PC-9 (cell line): Measurements from ENCODE around the gene SIK1. TPM values are rescaled to one million over a fixed set of nuclear protein-coding genes. Genes with fewer than 3 reads are reported as not detected.

Experiments
- BruUV-seq: library from RNA; stranded (reverse); fragments of 400-500 nt; replicated peaks from 2 replicates; lab custom pipeline; 2021; lab: Mats Ljungman, UMichigan
- CTCF ChIA-PET: fragments of 300-600 bp; sonication (Branson Sonifier 250); formaldehyde crosslinking; loops from one replicate; lab custom pipeline; 2022; ENCODE audit warnings: antibody characterized with exemption; lab: Charles Lee
- POLR2A ChIA-PET: fragments of 300-600 bp; sonication (Branson Sonifier 250); formaldehyde crosslinking; loops from one replicate; lab custom pipeline; 2022; ENCODE audit warnings: antibody characterized with exemption; ENCODE audit not compliant: unreplicated experiment; lab: Charles Lee
- DNase-seq, 2 experiments: peaks; one replicate each; pipeline versions ENCODE4 v3.0.0 to v3.0.0-alpha.2; 2015 to 2022; ENCODE audit warnings: mixed read lengths in 1 of 2
- H2AFZ ChIP-seq: fragments of 200-600 bp; sonication (generic); 2 replicates; pipeline ENCODE4 v1.8.1; 2017; ENCODE audit warnings: antibody characterized with exemption
- H3F3A ChIP-seq: fragments of 200-600 bp; sonication (generic); 2 replicates; pipeline ENCODE4 v1.8.1; 2017; ENCODE audit warnings: antibody characterized with exemption, mild to moderate bottlenecking, low read depth; ENCODE audit not compliant: insufficient read depth
- H3K27ac ChIP-seq: fragments of 200-600 bp; sonication (generic); 2 replicates; pipeline ENCODE4 v1.6.1; 2016; ENCODE audit warnings: mixed run types
- H3K27me3 ChIP-seq: fragments of 200-600 bp; sonication (generic); 2 replicates; pipeline ENCODE4 v1.6.1; 2016; ENCODE audit warnings: low read depth, mixed run types; ENCODE audit not compliant: insufficient read depth
- H3K36me3 ChIP-seq: fragments of 200-600 bp; sonication (generic); 2 replicates; pipeline ENCODE4 v1.6.1; 2016; ENCODE audit warnings: low read depth, mixed run types
- H3K4me1 ChIP-seq: fragments of 200-600 bp; sonication (generic); replicated peaks from 2 replicates; pipeline ENCODE4 v1.6.1; 2016; ENCODE audit warnings: mixed run types; ENCODE audit not compliant: insufficient read depth
- H3K4me2 ChIP-seq: fragments of 200-600 bp; sonication (generic); 2 replicates; pipeline ENCODE4 v1.6.1; 2017; ENCODE audit warnings: mixed run types
- H3K4me3 ChIP-seq: fragments of 200-600 bp; sonication (generic); 2 replicates; pipeline ENCODE4 v1.6.1; 2016; ENCODE audit warnings: mixed run types
- H3K79me2 ChIP-seq: fragments of 200-600 bp; sonication (generic); 2 replicates; pipeline ENCODE4 v1.6.1; 2017; ENCODE audit warnings: low read depth, mixed run types
- H3K9me2 ChIP-seq: fragments of 200-600 bp; sonication (generic); 2 replicates; pipeline ENCODE4 v1.8.1; 2017; ENCODE audit warnings: mild to moderate bottlenecking; ENCODE audit not compliant: insufficient read depth
- H3K9me3 ChIP-seq: fragments of 200-600 bp; sonication (generic); 2 replicates; pipeline ENCODE4 v1.8.1; 2016; ENCODE audit warnings: low read depth; ENCODE audit not compliant: insufficient read depth
- H4K20me1 ChIP-seq: fragments of 200-600 bp; sonication (generic); 2 replicates; pipeline ENCODE4 v1.8.1; 2017; ENCODE audit not compliant: insufficient read depth
- EZH2 ChIP-seq: fragments of 200-600 bp; sonication (generic); IDR thresholded peaks from 2 replicates; pipeline ENCODE4 v1.8.0; 2017; ENCODE audit warnings: antibody characterized with exemption, low read depth
- intact Hi-C: fragments of 100-400 bp; cut with micrococcal nuclease; formaldehyde crosslinking; loops from one replicate; pipeline ENCODE4 v1.10.0; 2022; ENCODE audit not compliant: unreplicated experiment
- total RNA-seq: library from RNA; stranded (reverse); gene quantifications from 2 replicates; pipeline ENCODE4 v1.2.3, GENCODE V29; 2021
- TF ChIP-seq, protein P1 (sequence below): fragments of 200-600 bp; sonication (generic); conservative IDR thresholded peaks from 2 replicates; pipeline ENCODE4 v1.6.1; 2017; ENCODE audit warnings: mixed run types, antibody characterized with exemption, mild to moderate bottlenecking, moderate library complexity

Gene SIK1
- total RNA-seq, 1 experiment from 2014 or later = 28.5 TPM

DNA sequence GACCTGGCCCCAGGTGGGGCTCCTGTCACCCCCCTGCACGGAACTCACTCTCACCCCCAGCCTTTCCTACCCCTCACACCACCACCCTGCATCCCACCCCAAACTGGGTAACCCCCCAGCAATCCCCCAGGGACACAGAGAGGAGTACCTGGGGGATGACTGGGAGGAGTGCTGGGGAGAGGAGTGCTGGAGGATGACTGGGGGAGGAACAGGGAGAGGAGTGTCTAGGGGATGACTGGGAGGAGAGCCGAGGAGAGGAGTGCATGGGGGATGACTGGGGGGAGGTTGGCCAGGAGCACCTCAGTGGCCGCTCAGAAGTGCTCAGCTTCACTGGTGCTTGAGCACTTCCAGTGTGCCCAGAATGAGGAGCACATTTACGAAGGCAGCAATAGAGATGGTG, 59.1 kb downstream of the SIK1 start:
- H3K9me3 ChIP-seq = no peaks in the 10 kb centered on the region
- no peaks in the 10 kb centered on the region for H3K36me3 ChIP-seq
- no peak for DNase-seq
- H3K79me2 ChIP-seq = no peaks in the 10 kb centered on the region
- H4K20me1 ChIP-seq = no peaks in the 10 kb centered on the region
- no peak overlapping the region for H3K27ac ChIP-seq
- no TSS peak for BruUV-seq
- H3K4me2 ChIP-seq = no peak overlapping the region
- peaks cover 9% of the 10 kb centered on the region for H3K4me1 ChIP-seq
- CTCF ChIA-PET = no interaction called here
- POLR2A ChIA-PET = no interaction called here
- no peaks in the 10 kb centered on the region for H3K9me2 ChIP-seq
- no peak overlapping the region for H2AFZ ChIP-seq
- H3F3A ChIP-seq = no peaks in the 10 kb centered on the region
- intact Hi-C loops = no loop called here
- H3K27me3 ChIP-seq = no peaks in the 10 kb centered on the region
- TF ChIP-seq, protein P1, sequence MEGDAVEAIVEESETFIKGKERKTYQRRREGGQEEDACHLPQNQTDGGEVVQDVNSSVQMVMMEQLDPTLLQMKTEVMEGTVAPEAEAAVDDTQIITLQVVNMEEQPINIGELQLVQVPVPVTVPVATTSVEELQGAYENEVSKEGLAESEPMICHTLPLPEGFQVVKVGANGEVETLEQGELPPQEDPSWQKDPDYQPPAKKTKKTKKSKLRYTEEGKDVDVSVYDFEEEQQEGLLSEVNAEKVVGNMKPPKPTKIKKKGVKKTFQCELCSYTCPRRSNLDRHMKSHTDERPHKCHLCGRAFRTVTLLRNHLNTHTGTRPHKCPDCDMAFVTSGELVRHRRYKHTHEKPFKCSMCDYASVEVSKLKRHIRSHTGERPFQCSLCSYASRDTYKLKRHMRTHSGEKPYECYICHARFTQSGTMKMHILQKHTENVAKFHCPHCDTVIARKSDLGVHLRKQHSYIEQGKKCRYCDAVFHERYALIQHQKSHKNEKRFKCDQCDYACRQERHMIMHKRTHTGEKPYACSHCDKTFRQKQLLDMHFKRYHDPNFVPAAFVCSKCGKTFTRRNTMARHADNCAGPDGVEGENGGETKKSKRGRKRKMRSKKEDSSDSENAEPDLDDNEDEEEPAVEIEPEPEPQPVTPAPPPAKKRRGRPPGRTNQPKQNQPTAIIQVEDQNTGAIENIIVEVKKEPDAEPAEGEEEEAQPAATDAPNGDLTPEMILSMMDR = no peak
- no peak for TF ChIP-seq EZH2
- H3K4me3 ChIP-seq = no peak overlapping the region

DNA sequence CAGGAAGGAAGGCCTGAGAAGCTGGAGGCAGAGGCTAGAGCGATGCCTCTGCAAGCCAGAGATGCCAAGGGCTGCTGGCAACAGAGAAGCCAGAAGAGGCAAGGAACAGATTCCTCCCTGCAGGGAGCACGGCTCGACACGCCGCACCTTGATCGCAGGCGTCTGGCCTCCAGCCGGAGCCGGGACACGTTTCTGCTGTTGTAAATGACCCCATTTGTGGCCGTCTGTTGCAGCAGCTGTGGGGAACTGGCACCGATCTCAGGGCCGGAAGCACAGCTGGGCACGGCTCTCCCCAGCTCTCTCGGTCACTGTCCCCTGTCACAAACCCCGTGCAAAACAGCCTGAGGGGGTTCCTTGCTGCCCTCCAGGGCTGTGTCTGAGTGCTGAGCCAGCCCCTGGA, 59.6 kb downstream of the SIK1 start:
- no peaks in the 10 kb centered on the region for H3K27me3 ChIP-seq
- TF ChIP-seq, protein P1 = no peak
- no peak for TF ChIP-seq EZH2
- H3K4me2 ChIP-seq = no peak overlapping the region
- H2AFZ ChIP-seq = no peak overlapping the region
- intact Hi-C loops = no loop called here
- H3K27ac ChIP-seq = no peak overlapping the region
- CTCF ChIA-PET = no interaction called here
- no peak overlapping the region for H3K4me3 ChIP-seq
- no TSS peak for BruUV-seq
- H3K4me1 ChIP-seq = peaks cover 5% of the 10 kb centered on the region; the same call in 1 of the 2 replicates
- POLR2A ChIA-PET = no interaction called here
- H3K36me3 ChIP-seq = no peaks in the 10 kb centered on the region
- H3F3A ChIP-seq = no peaks in the 10 kb centered on the region
- no peaks in the 10 kb centered on the region for H3K9me2 ChIP-seq
- no peaks in the 10 kb centered on the region for H4K20me1 ChIP-seq
- no peaks in the 10 kb centered on the region for H3K9me3 ChIP-seq
- no peak for DNase-seq
- H3K79me2 ChIP-seq = no peaks in the 10 kb centered on the region

DNA sequence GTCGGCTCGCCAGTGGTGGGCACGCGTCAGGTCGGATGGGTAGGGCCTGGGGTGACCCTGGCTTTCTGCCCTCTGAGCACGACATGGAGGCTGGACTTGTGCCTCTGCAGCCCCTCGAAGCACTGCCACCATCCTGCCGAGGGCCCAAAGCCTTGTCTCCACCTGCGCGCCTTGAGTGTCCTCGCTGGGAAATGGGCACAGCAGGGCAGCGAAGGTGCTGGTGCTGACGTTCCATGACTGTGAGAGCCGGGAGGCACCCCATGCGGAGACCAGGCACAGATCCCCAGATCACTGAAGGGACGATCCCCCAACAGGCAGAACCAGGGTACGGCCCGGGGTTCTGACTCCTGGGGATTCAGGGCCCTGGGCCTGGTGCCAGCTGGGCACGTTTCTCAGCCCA, 60.3 kb downstream of the SIK1 start:
- no TSS peak for BruUV-seq
- POLR2A ChIA-PET = no interaction called here
- H3K27me3 ChIP-seq = no peaks in the 10 kb centered on the region

More for the DNA sequence above, 60.3 kb downstream of the SIK1 start:
- no peak overlapping the region for H3K4me2 ChIP-seq
- no peak for TF ChIP-seq EZH2
- TF ChIP-seq, protein P1 = no peak
- no peaks in the 10 kb centered on the region for H3K36me3 ChIP-seq
- no peak overlapping the region for H3K27ac ChIP-seq
- no peaks in the 10 kb centered on the region for H3K9me2 ChIP-seq
- no peak overlapping the region for H2AFZ ChIP-seq
- H3K4me3 ChIP-seq = no peak overlapping the region
- H3K4me1 ChIP-seq = peaks cover 5% of the 10 kb centered on the region; the same call in 1 of the 2 replicates
- H3F3A ChIP-seq = no peaks in the 10 kb centered on the region
- H4K20me1 ChIP-seq = no peaks in the 10 kb centered on the region
- no peaks in the 10 kb centered on the region for H3K79me2 ChIP-seq
- H3K9me3 ChIP-seq = no peaks in the 10 kb centered on the region
- CTCF ChIA-PET = no interaction called here
- no peak for DNase-seq
- intact Hi-C loops = no loop called here
